Hematopoietic multipotent progenitor cell treated with erythropoietin and hydrocortisone succinate and interleukin-3 and kit ligand, for 15 days (in vitro differentiated cells): Measurements from ENCODE around the gene SYNE3.

ENCODE experiments used
- DNase-seq: peaks from one replicate; pipeline ENCODE4 v3.0.0-alpha.2; 2015; ENCODE audit warnings: low spot score

SYNE3 gene

GRCh38 chr14:95474486-95474885 is 42.0 kb downstream of the SYNE3 start:
- no peak for DNase-seq

- DNase-seq = no peak
These were observed 43.6 kb downstream of the SYNE3 start for GRCh38 chr14:95472819-95473251.

- DNase-seq = no peak
These were observed 45.0 kb downstream of the SYNE3 start for GRCh38 chr14:95471476-95471875.

DNA sequence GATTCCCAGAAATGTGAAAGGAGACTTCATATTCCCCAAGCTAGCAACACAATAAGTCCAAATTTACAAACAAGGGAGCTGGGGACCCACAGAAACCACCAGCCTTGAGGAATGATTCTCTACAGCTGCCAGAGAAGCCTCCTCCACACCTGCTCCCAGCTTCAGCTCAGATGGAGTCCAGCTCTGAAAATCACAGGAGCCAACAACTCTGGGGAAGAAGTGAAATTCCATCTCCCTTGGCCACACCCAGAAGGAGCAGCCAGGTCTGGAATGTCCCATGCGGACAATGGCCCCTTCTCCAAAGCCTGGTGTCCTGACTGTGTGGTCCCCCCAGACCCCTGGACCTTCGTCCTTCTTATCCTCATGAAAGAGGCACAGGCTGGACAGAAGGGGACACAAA is 45.4 kb downstream of the SYNE3 start:
- no peak for DNase-seq

- DNase-seq = no peak
These were observed 47.3 kb downstream of the SYNE3 start for GRCh38 chr14:95469134-95469481.

- DNase-seq = no peak
These were observed 47.9 kb downstream of the SYNE3 start for GRCh38 chr14:95468448-95469133.

DNA sequence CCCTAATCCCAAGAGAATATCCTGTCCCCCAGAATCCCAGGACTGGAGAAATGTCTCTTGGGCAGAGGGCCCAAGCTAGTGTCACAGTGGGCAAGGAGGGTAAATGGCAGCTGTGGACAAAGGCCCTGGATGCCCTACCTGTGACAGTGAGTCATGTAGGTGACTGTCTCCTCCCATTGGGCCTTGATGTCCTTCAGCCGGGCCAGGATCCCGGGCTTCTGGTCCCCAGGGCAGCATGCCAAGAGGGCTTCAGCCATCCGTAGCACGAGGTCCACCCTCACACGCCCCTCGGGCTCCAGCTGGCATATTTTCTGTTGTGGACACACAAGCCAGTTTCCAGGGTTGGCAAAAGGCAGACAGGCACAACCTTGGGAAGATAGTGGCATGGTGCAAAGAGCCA is 48.8 kb downstream of the SYNE3 start:
- DNase-seq = no peak

DNA sequence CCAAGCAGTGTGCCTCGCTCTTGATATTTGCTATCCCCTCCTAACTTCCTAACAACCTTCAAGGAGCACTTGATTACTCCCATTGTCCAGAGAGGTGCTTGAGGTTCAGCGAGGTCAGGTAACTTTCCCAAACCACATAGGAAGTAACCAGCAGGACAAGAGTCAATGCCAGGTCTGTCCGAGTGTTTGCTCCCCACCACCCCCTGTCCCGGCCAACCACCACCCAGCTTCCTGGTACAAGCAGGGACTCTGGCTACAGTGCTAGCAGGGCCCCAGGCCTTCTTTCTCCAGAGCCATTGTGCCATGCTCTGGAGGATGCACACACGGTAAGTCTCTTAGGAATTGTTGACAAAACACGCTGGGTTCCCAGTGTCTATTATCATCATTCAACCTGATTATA is 49.2 kb downstream of the SYNE3 start:
- no peak for DNase-seq
